ENCODE data around the gene KAT2A.

Gene KAT2A

GRCh38 chr17:42087042-42087701, 34.0 kb downstream of the KAT2A start:
- no peaks in the 10 kb centered on the region for H3K9me3 Mint-ChIP-seq
- no peak overlapping the region for H3K4me3 Mint-ChIP-seq
- H3K27me3 Mint-ChIP-seq: peaks cover 30% of the 10 kb centered on the region
- H3K36me3 Mint-ChIP-seq: no peaks in the 10 kb centered on the region
- H3K4me1 Mint-ChIP-seq: no peaks in the 10 kb centered on the region
- no peak overlapping the region for H3K27ac Mint-ChIP-seq
- DNase-seq: no peak
- CTCF ChIA-PET: interaction anchor here (0.7 to 1.2 kb wide), 2 partner anchors 19 to 124 kb away, joined by 3 read pairs; no protein-coding TSS in a partner anchor

GRCh38 chr17:42081516-42082129, 39.5 kb downstream of the KAT2A start:
- H3K27ac Mint-ChIP-seq: no peak overlapping the region
- CTCF ChIA-PET: no interaction called here
- H3K36me3 Mint-ChIP-seq: no peaks in the 10 kb centered on the region
- no peaks in the 10 kb centered on the region for H3K9me3 Mint-ChIP-seq
- no peaks in the 10 kb centered on the region for H3K4me1 Mint-ChIP-seq
- peaks cover 39% of the 10 kb centered on the region for H3K27me3 Mint-ChIP-seq
- DNase-seq: no peak
- H3K4me3 Mint-ChIP-seq: no peak overlapping the region

- DNase-seq: no peak
- Mint-ChIP-seq H3K4me3 (no peak overlapping the region), H3K4me1 (no peaks in the 10 kb centered on the region), H3K27ac (no peak overlapping the region), H3K27me3 (peaks cover 50% of the 10 kb centered on the region), H3K36me3 (no peaks in the 10 kb centered on the region), H3K9me3 (no peaks in the 10 kb centered on the region)
- CTCF ChIA-PET: interaction anchor here (1.1 to 1.2 kb wide), 2 partner anchors 12 to 14 kb away, joined by 3 to 6 read pairs; no protein-coding TSS in a partner anchor
Measured at GRCh38 chr17:42079541-42079940, 41.6 kb downstream of the KAT2A start.

GRCh38 chr17:42078396-42079043, 42.6 kb downstream of the KAT2A start:
- peaks cover 58% of the 10 kb centered on the region for H3K27me3 Mint-ChIP-seq
- H3K9me3 Mint-ChIP-seq: no peaks in the 10 kb centered on the region
- H3K4me1 Mint-ChIP-seq: no peaks in the 10 kb centered on the region
- no peak overlapping the region for H3K27ac Mint-ChIP-seq
- no peak overlapping the region for H3K4me3 Mint-ChIP-seq
- no peaks in the 10 kb centered on the region for H3K36me3 Mint-ChIP-seq
- CTCF ChIA-PET: no interaction called here
- no peak for DNase-seq

GRCh38 chr17:42077755-42078154, 43.4 kb downstream of the KAT2A start:
- Mint-ChIP-seq H3K4me3 (no peak overlapping the region), H3K4me1 (peaks cover 2% of the 10 kb centered on the region), H3K36me3 (no peaks in the 10 kb centered on the region), H3K27ac (no peak overlapping the region), H3K27me3 (peaks cover 66% of the 10 kb centered on the region), H3K9me3 (no peaks in the 10 kb centered on the region)
- DNase-seq: no peak
- CTCF ChIA-PET: interaction anchor here (1.4 kb wide), 1 partner anchor 10 kb away, joined by 7 read pairs; no protein-coding TSS in a partner anchor

GRCh38 chr17:42076797-42077559, 44.2 kb downstream of the KAT2A start:
- no peak for DNase-seq
- Mint-ChIP-seq H3K4me3 (no peak overlapping the region), H3K27me3 (peaks cover 67% of the 10 kb centered on the region), H3K36me3 (no peaks in the 10 kb centered on the region), H3K27ac (no peak overlapping the region), H3K9me3 (no peaks in the 10 kb centered on the region), H3K4me1 (peaks cover 4% of the 10 kb centered on the region)
- CTCF ChIA-PET: interaction anchor here (0.8 to 1.5 kb wide), 5 partner anchors 9 to 115 kb away, joined by 3 to 7 read pairs (median 4); no protein-coding TSS in a partner anchor

GRCh38 chr17:42075789-42076188, 45.4 kb downstream of the KAT2A start:
- CTCF ChIA-PET: interaction anchor here (1.5 kb wide), 1 partner anchor 10 kb away, joined by 4 read pairs; no protein-coding TSS in a partner anchor
- Mint-ChIP-seq H3K27me3 (peaks cover 70% of the 10 kb centered on the region), H3K4me3 (no peak overlapping the region), H3K27ac (no peak overlapping the region), H3K4me1 (peaks cover 12% of the 10 kb centered on the region), H3K9me3 (no peaks in the 10 kb centered on the region), H3K36me3 (no peaks in the 10 kb centered on the region)
- no peak for DNase-seq

- no peaks in the 10 kb centered on the region for H3K9me3 Mint-ChIP-seq
- H3K27me3 Mint-ChIP-seq: peaks cover 69% of the 10 kb centered on the region
- no peak for DNase-seq
- CTCF ChIA-PET: interaction anchor here (1.5 to 1.6 kb wide), 3 partner anchors 49 to 70 kb away, joined by 3 to 4 read pairs (median 4); no protein-coding TSS in a partner anchor
- H3K4me3 Mint-ChIP-seq: no peak overlapping the region
- H3K36me3 Mint-ChIP-seq: no peaks in the 10 kb centered on the region
- no peak overlapping the region for H3K27ac Mint-ChIP-seq
- H3K4me1 Mint-ChIP-seq: peaks cover 12% of the 10 kb centered on the region
Measured at GRCh38 chr17:42072323-42073187, 48.6 kb downstream of the KAT2A start.

GRCh38 chr17:42071810-42072209, 49.4 kb downstream of the KAT2A start:
- Mint-ChIP-seq H3K9me3 (no peaks in the 10 kb centered on the region), H3K4me3 (no peak overlapping the region), H3K27ac (no peak overlapping the region), H3K4me1 (peaks cover 12% of the 10 kb centered on the region), H3K36me3 (no peaks in the 10 kb centered on the region), H3K27me3 (peaks cover 73% of the 10 kb centered on the region)
- CTCF ChIA-PET: interaction anchor here (1.5 to 1.6 kb wide), 3 partner anchors 48 to 71 kb away, joined by 3 to 4 read pairs (median 4); no protein-coding TSS in a partner anchor
- no peak for DNase-seq

GRCh38 chr17:42068979-42069378, 52.2 kb downstream of the KAT2A start:
- H3K4me3 Mint-ChIP-seq: no peak overlapping the region
- H3K9me3 Mint-ChIP-seq: no peaks in the 10 kb centered on the region
- H3K36me3 Mint-ChIP-seq: no peaks in the 10 kb centered on the region
- H3K27ac Mint-ChIP-seq: no peak overlapping the region
- H3K4me1 Mint-ChIP-seq: peaks cover 26% of the 10 kb centered on the region
- peaks cover 66% of the 10 kb centered on the region for H3K27me3 Mint-ChIP-seq
- DNase-seq: no peak
- CTCF ChIA-PET: interaction anchor here (1.2 to 5.3 kb wide), 8 partner anchors 8 to 46 kb away, joined by 3 to 58 read pairs (median 7); partner anchors contain the start of genes DHX58 and ZNF385C

GRCh38 chr17:42067371-42068091, 53.6 kb downstream of the KAT2A start:
- H3K9me3 Mint-ChIP-seq: no peaks in the 10 kb centered on the region
- CTCF ChIA-PET: interaction anchor here (0.6 to 5.3 kb wide), 21 partner anchors 9 to 339 kb away, joined by 3 to 58 read pairs (median 4); partner anchors contain the start of genes DHX58, KCNH4 and ZNF385C
- peak; percentile 83 for DNase-seq

GRCh38 chr17:42065201-42065600, 56.0 kb downstream of the KAT2A start:
- no peaks in the 10 kb centered on the region for H3K9me3 Mint-ChIP-seq
- H3K27ac Mint-ChIP-seq: no peak overlapping the region
- peaks cover 48% of the 10 kb centered on the region for H3K27me3 Mint-ChIP-seq
- H3K36me3 Mint-ChIP-seq: no peaks in the 10 kb centered on the region
- no peak overlapping the region for H3K4me3 Mint-ChIP-seq
- H3K4me1 Mint-ChIP-seq: peaks cover 30% of the 10 kb centered on the region
- no peak for DNase-seq
- CTCF ChIA-PET: interaction anchor here (0.8 to 5.3 kb wide), 16 partner anchors 9 to 104 kb away, joined by 3 to 58 read pairs (median 4); partner anchors contain the start of genes DHX58, NKIRAS2 and ZNF385C

More at GRCh38 chr17:42067371-42068091, 53.6 kb downstream of the KAT2A start:
- no peaks in the 10 kb centered on the region for H3K36me3 Mint-ChIP-seq
- peaks cover 60% of the 10 kb centered on the region for H3K27me3 Mint-ChIP-seq
- H3K27ac Mint-ChIP-seq: no peak overlapping the region
- no peak overlapping the region for H3K4me3 Mint-ChIP-seq
- H3K4me1 Mint-ChIP-seq: peaks cover 36% of the 10 kb centered on the region
